WTC11 (cell line): ENCODE measurements around the gene ATP6V1G2. TPM values are rescaled to one million over a fixed set of nuclear protein-coding genes. Genes with fewer than 3 reads are reported as not detected.
"Not testable (repeated sequence)": the region's sequence is repeated elsewhere in the genome, so short reads cannot be mapped to it uniquely, and the experiment has no call there.

Experiments
- ATAC-seq: fragments of 200-7000 bp; cut with Tn5 transposase; 2 replicates; pipeline ENCODE4 v1.10.0; 2021; ENCODE audit warnings: mild to moderate bottlenecking, moderate library complexity
- CTCF ChIA-PET: fragments of 300-600 bp; sonication (Branson Sonifier 250); formaldehyde crosslinking; loops from one replicate; lab custom pipeline; 2021; ENCODE audit warnings: antibody characterized with exemption; lab: Charles Lee
- POLR2A ChIA-PET: fragments of 350-600 bp; sonication (Branson Sonifier 250); formaldehyde crosslinking; loops from one replicate; lab custom pipeline; 2021; ENCODE audit warnings: antibody characterized with exemption; lab: Charles Lee
- DNase-seq: peaks from one replicate; pipeline ENCODE4 v3.0.0; 2021; ENCODE audit warnings: low spot score
- H3K27ac Mint-ChIP-seq: 2 replicates; pipeline ENCODE4 v1.8.0; 2021; ENCODE audit warnings: mixed read lengths
- H3K27me3 Mint-ChIP-seq: 2 replicates; pipeline ENCODE4 v1.8.0; 2021; ENCODE audit warnings: low read depth, mild to moderate bottlenecking, moderate library complexity, mixed read lengths
- H3K36me3 Mint-ChIP-seq: 2 replicates; pipeline ENCODE4 v1.8.0; 2021; ENCODE audit warnings: mixed read lengths
- H3K4me1 Mint-ChIP-seq: 2 replicates; pipeline ENCODE4 v1.8.0; 2022; ENCODE audit warnings: mixed read lengths
- H3K4me3 Mint-ChIP-seq: 2 replicates; pipeline ENCODE4 v1.8.0; 2021; ENCODE audit warnings: mild to moderate bottlenecking, moderate library complexity, mixed read lengths
- H3K9me3 Mint-ChIP-seq: 2 replicates; pipeline ENCODE4 v1.8.0; 2021; ENCODE audit warnings: mixed read lengths
- ATF1 ChIP-seq: sonication (generic); formaldehyde crosslinking; IDR thresholded peaks from 2 replicates; pipeline ENCODE4 v1.8.1; 2023; ENCODE audit warnings: mild to moderate bottlenecking, moderate library complexity, missing genetic modification reagents
- E2F5 ChIP-seq: sonication (generic); formaldehyde crosslinking; IDR thresholded peaks from 2 replicates; pipeline ENCODE4 v1.8.1; 2022; ENCODE audit warnings: mild to moderate bottlenecking, moderate library complexity, missing genetic modification reagents
- ELF4 ChIP-seq: sonication (generic); formaldehyde crosslinking; IDR thresholded peaks from 2 replicates; pipeline ENCODE4 v1.8.1; 2022; ENCODE audit warnings: low read depth, mild to moderate bottlenecking, moderate library complexity, missing genetic modification reagents
- ESRRA ChIP-seq: sonication (generic); formaldehyde crosslinking; IDR thresholded peaks from 2 replicates; pipeline ENCODE4 v1.8.1; 2022; ENCODE audit warnings: mild to moderate bottlenecking, missing genetic modification reagents, borderline replicate concordance
- ETV6 ChIP-seq: sonication (generic); formaldehyde crosslinking; IDR thresholded peaks from 2 replicates; pipeline ENCODE4 v1.8.1; 2022; ENCODE audit warnings: mild to moderate bottlenecking, missing genetic modification reagents
- FOXJ3 ChIP-seq: sonication (generic); formaldehyde crosslinking; IDR thresholded peaks from 2 replicates; pipeline ENCODE4 v1.9.0; 2021; ENCODE audit warnings: missing genetic modification reagents, mild to moderate bottlenecking, borderline replicate concordance
- FOXP1 ChIP-seq: sonication (generic); formaldehyde crosslinking; IDR thresholded peaks from 2 replicates; pipeline ENCODE4 v1.8.0; 2022; ENCODE audit warnings: missing genetic modification reagents, mild to moderate bottlenecking, moderate library complexity, borderline replicate concordance
- HMGXB4 ChIP-seq: sonication (generic); formaldehyde crosslinking; IDR thresholded peaks from 2 replicates; pipeline ENCODE4 v1.8.1; 2023; ENCODE audit warnings: mild to moderate bottlenecking, moderate library complexity, missing genetic modification reagents
- MAX ChIP-seq: sonication (generic); formaldehyde crosslinking; IDR thresholded peaks from 2 replicates; pipeline ENCODE4 v1.8.0; 2022; ENCODE audit warnings: mild to moderate bottlenecking, missing genetic modification reagents
- MYBL2 ChIP-seq: sonication (generic); formaldehyde crosslinking; IDR thresholded peaks from 2 replicates; pipeline ENCODE4 v1.8.1; 2023; ENCODE audit warnings: mild to moderate bottlenecking, moderate library complexity, missing genetic modification reagents
- NFATC4 ChIP-seq: fragments of 250-450 bp; sonication (Bioruptor Pico); IDR thresholded peaks from 2 replicates; pipeline ENCODE4 v1.9.0; 2021; ENCODE audit warnings: mild to moderate bottlenecking
- RORB ChIP-seq: fragments of 250-450 bp; sonication (Bioruptor Pico); IDR thresholded peaks from 2 replicates; pipeline ENCODE4 v1.9.0; 2021; ENCODE audit warnings: mild to moderate bottlenecking
- SMAD3 ChIP-seq: sonication (generic); formaldehyde crosslinking; IDR thresholded peaks from 2 replicates; pipeline ENCODE4 v1.8.0; 2022; ENCODE audit warnings: missing genetic modification reagents, mild to moderate bottlenecking, borderline replicate concordance
- USF1 ChIP-seq: sonication (generic); formaldehyde crosslinking; IDR thresholded peaks from 2 replicates; pipeline ENCODE4 v1.8.0; 2022; ENCODE audit warnings: mild to moderate bottlenecking, missing genetic modification reagents
- ZBTB21 ChIP-seq: sonication (generic); formaldehyde crosslinking; IDR thresholded peaks from 2 replicates; pipeline ENCODE4 v1.8.1; 2023; ENCODE audit warnings: mild to moderate bottlenecking, missing genetic modification reagents, borderline replicate concordance
- ZBTB43 ChIP-seq: sonication (generic); formaldehyde crosslinking; IDR thresholded peaks from 2 replicates; pipeline ENCODE4 v1.8.1; 2023; ENCODE audit warnings: mild to moderate bottlenecking, missing genetic modification reagents
- ZMAT4 ChIP-seq: fragments of 250-450 bp; sonication (Bioruptor Pico); IDR thresholded peaks from 2 replicates; pipeline ENCODE4 v1.9.0; 2021; ENCODE audit warnings: mild to moderate bottlenecking
- ZNF263 ChIP-seq: sonication (generic); formaldehyde crosslinking; IDR thresholded peaks from 2 replicates; pipeline ENCODE4 v1.8.1; 2022; ENCODE audit warnings: low read depth, mild to moderate bottlenecking, moderate library complexity, missing genetic modification reagents
- ZNF423 ChIP-seq: fragments of 250-450 bp; sonication (Bioruptor Pico); IDR thresholded peaks from 2 replicates; pipeline ENCODE4 v2.1.2; 2022; ENCODE audit warnings: mild to moderate bottlenecking, moderate library complexity
- ZNF671 ChIP-seq: fragments of 250-450 bp; sonication (Bioruptor Pico); IDR thresholded peaks from 2 replicates; pipeline ENCODE4 v1.8.0; 2021; ENCODE audit warnings: mild to moderate bottlenecking
- total RNA-seq: library from RNA; stranded (reverse); gene quantifications from 3 replicates; pipeline ENCODE4 v1.2.3, GENCODE V29; 2021

Gene ATP6V1G2
- total RNA-seq, 1 experiment from 2014 or later: 4.0 TPM

GRCh38 chr6:31510007-31510406 is 36.4 kb downstream of the ATP6V1G2 start:
- DNase-seq (no peak), ATAC-seq (no peak)
- ChIA-PET POLR2A (no interaction called here), CTCF (no interaction called here)
- H3K4me1 Mint-ChIP-seq: no peaks in the 10 kb centered on the region
- peaks cover 5% of the 10 kb centered on the region; the same call in 1 of the 2 replicates for H3K9me3 Mint-ChIP-seq
- H3K4me3 Mint-ChIP-seq: no peak overlapping the region
- TF ChIP-seq ESRRA (no peak), E2F5 (CRISPR knock-in tag) (no peak), ZNF423 (CRISPR knock-in tag) (no peak), ZNF671 (no peak), ZNF263 (CRISPR knock-in tag) (no peak), ZBTB43 (CRISPR knock-in tag) (no peak), MAX (CRISPR knock-in tag) (no peak), SMAD3 (CRISPR knock-in tag) (no peak), ZBTB21 (CRISPR knock-in tag) (no peak)
- no peaks in the 10 kb centered on the region for H3K27me3 Mint-ChIP-seq
- peaks cover 52% of the 10 kb centered on the region for H3K36me3 Mint-ChIP-seq
- no peak overlapping the region for H3K27ac Mint-ChIP-seq

- ATAC-seq, H3K4me3 Mint-ChIP-seq, CTCF ChIA-PET, DNase-seq, H3K4me1 Mint-ChIP-seq, H3K27ac Mint-ChIP-seq, H3K27me3 Mint-ChIP-seq, H3K9me3 Mint-ChIP-seq: not testable (repeated sequence)
- peaks cover 52% of the 10 kb centered on the region for H3K36me3 Mint-ChIP-seq
- POLR2A ChIA-PET: interaction anchor here (0.6 kb wide), 1 partner anchor 84 kb away, joined by 4 read pairs; no protein-coding TSS in a partner anchor
Measured at GRCh38 chr6:31509036-31509435, 37.4 kb downstream of the ATP6V1G2 start.

- TF ChIP-seq RORB (no peak), FOXJ3 (CRISPR knock-in tag) (no peak), ZMAT4 (CRISPR knock-in tag) (no peak), ATF1 (CRISPR knock-in tag) (no peak), MYBL2 (CRISPR knock-in tag) (no peak), USF1 (CRISPR knock-in tag) (no peak), HMGXB4 (CRISPR knock-in tag) (no peak), NFATC4 (CRISPR knock-in tag) (no peak), ESRRA (no peak), FOXP1 (CRISPR knock-in tag) (no peak), ZBTB43 (CRISPR knock-in tag) (no peak), ETV6 (CRISPR knock-in tag) (no peak), ELF4 (CRISPR knock-in tag) (no peak)
- TF ChIP-seq, all 79 proteins: peak for 0
- H3K27me3 Mint-ChIP-seq: peaks cover 6% of the 10 kb centered on the region
Measured at GRCh38 chr6:31502586-31502985, 43.8 kb downstream of the ATP6V1G2 start.

GRCh38 chr6:31499648-31500047 is 46.8 kb downstream of the ATP6V1G2 start:
- peaks cover 28% of the 10 kb centered on the region for H3K27me3 Mint-ChIP-seq

More at GRCh38 chr6:31502586-31502985, 43.8 kb downstream of the ATP6V1G2 start:
- ChIA-PET CTCF (no interaction called here), POLR2A (no interaction called here)
- Mint-ChIP-seq H3K4me1 (peaks cover 29% of the 10 kb centered on the region), H3K4me3 (no peak overlapping the region), H3K36me3 (peaks cover 15% of the 10 kb centered on the region), H3K9me3 (no peaks in the 10 kb centered on the region), H3K27ac (no peak overlapping the region)
- ATAC-seq: no peak
- no peak for DNase-seq

More at GRCh38 chr6:31499648-31500047, 46.8 kb downstream of the ATP6V1G2 start:
- ATAC-seq, H3K27ac Mint-ChIP-seq, POLR2A ChIA-PET, DNase-seq, H3K9me3 Mint-ChIP-seq, H3K36me3 Mint-ChIP-seq: not testable (repeated sequence)
- Mint-ChIP-seq H3K4me3 (peak overlapping the region; percentile 100), H3K4me1 (peaks cover 47% of the 10 kb centered on the region)
- CTCF ChIA-PET: interaction anchor here (1.4 kb wide), 1 partner anchor 81 kb away, joined by 9 read pairs; no protein-coding TSS in a partner anchor
